ENCODE measurements around the gene CYBA. TPM values are rescaled to one million over a fixed set of nuclear protein-coding genes. Genes with fewer than 3 reads are reported as not detected.

The CYBA gene
- polyA plus RNA-seq, 2 of the 4 experiments (the other 2 are of a cell fraction): 75.7 to 185 TPM

GRCh38 chr16:88636488-88637265, 14.2 kb downstream of the CYBA start:
- Histone ChIP-seq H3K4me1 (no peaks in the 10 kb centered on the region), H3K27ac (no peak overlapping the region), H3K9me3 (no peaks in the 10 kb centered on the region), H3K4me3 (no peak overlapping the region), H3K4me2 (no peak overlapping the region)
- TF ChIP-seq HOXB13 (CRISPR knock-in tag; IDR thresholded peaks at IDR 0.05; ENCODE audit: low read depth) (no peak), NPAS2 (CRISPR knock-in tag; IDR thresholded peaks at IDR 0.05; ENCODE audit: borderline replicate concordance) (no peak), ZFP36 (IDR thresholded peaks at IDR 0.05; ENCODE audit: borderline replicate concordance, partially characterized antibody) (peak; percentile 35)
- ATAC-seq (no peak), FAIRE-seq (no peak), DNase-seq (ENCODE audit: low read depth in 1 of 2, low spot score in 1 of 2) (no peak)
- ChIA-PET POLR2A (no interaction called here), CTCF (interaction anchor here (1.6 kb wide), 1 partner anchor 12 kb away, joined by 7 read pairs; no protein-coding TSS in a partner anchor)
- WGBS (ENCODE audit: missing lambda C conversion rate): 82% methylated on average over 20 of the region's 23 CpGs

GRCh38 chr16:88635671-88636319, 15.1 kb downstream of the CYBA start:
- Histone ChIP-seq H3K27ac (no peak overlapping the region), H3K4me2 (no peak overlapping the region), H3K9me3 (no peaks in the 10 kb centered on the region), H3K4me3 (no peak overlapping the region), H3K4me1 (no peaks in the 10 kb centered on the region)
- POLR2A ChIA-PET: no interaction called here
- no peak for DNase-seq (ENCODE audit: low read depth in 1 of 2, low spot score in 1 of 2)
- 94% methylated on average over 17 of the region's 17 CpGs for WGBS (ENCODE audit: missing lambda C conversion rate)
- no peak for ATAC-seq
- FAIRE-seq: no peak
- CTCF ChIA-PET: interaction anchor here (1.6 kb wide), 1 partner anchor 13 kb away, joined by 7 read pairs; no protein-coding TSS in a partner anchor
- TF ChIP-seq CBX2 (IDR thresholded peaks at IDR 0.05; ENCODE audit: borderline replicate concordance, low read depth) (no peak), HDAC2 (IDR thresholded peaks at IDR 0.05) (no peak), POLR2A (IDR thresholded peaks at IDR 0.05; ENCODE audit: low read length) (no peak), HOXB13 (CRISPR knock-in tag; IDR thresholded peaks at IDR 0.05; ENCODE audit: low read depth) (no peak), ELK1 (IDR thresholded peaks at IDR 0.05; ENCODE audit: low read depth, low read length) (no peak), TP53 (CRISPR knock-in tag; IDR thresholded peaks at IDR 0.05) (no peak), RARB (CRISPR knock-in tag; IDR thresholded peaks at IDR 0.05) (no peak), HES2 (IDR thresholded peaks at IDR 0.05) (no peak), EHMT2 (IDR thresholded peaks at IDR 0.05; ENCODE audit: low read depth) (no peak), NR3C1 (IDR thresholded peaks at IDR 0.05) (no peak), GATA3 (IDR thresholded peaks at IDR 0.05; ENCODE audit: borderline replicate concordance) (no peak), E2F6 (IDR thresholded peaks at IDR 0.05; ENCODE audit: borderline replicate concordance, low read depth) (no peak), HMGXB4 (CRISPR knock-in tag; IDR thresholded peaks at IDR 0.05; ENCODE audit: borderline replicate concordance) (no peak)

GRCh38 chr16:88634994-88635670, 15.7 kb downstream of the CYBA start:
- CTCF ChIA-PET: no interaction called here
- DNase-seq (ENCODE audit: low read depth in 1 of 2, low spot score in 1 of 2) (peak in 1 of 2 experiments; percentile 36), FAIRE-seq (no peak), ATAC-seq (peak; percentile 36 to 45; a peak in 3 of 6 replicates)
- WGBS (ENCODE audit: missing lambda C conversion rate): 62% methylated on average over 25 of the region's 28 CpGs
- no peaks in the 10 kb centered on the region for H3K4me1 ChIP-seq
- H3K4me2 ChIP-seq: no peak overlapping the region
- H3K4me3 ChIP-seq: no peak overlapping the region
- H3K9me3 ChIP-seq: no peaks in the 10 kb centered on the region
- H3K27ac ChIP-seq: no peak overlapping the region
- POLR2A ChIA-PET: no interaction called here
- TF ChIP-seq RCOR1 (IDR thresholded peaks at IDR 0.05; ENCODE audit: low read depth, low read length) (no peak), PBX3 (IDR thresholded peaks at IDR 0.05) (no peak), HOXA7 (CRISPR knock-in tag; IDR thresholded peaks at IDR 0.05) (no peak), FOSB (CRISPR knock-in tag; IDR thresholded peaks at IDR 0.05) (no peak), RNF2 (IDR thresholded peaks at IDR 0.05; ENCODE audit: borderline replicate concordance, low read depth) (no peak), BHLHE40 (IDR thresholded peaks at IDR 0.05; ENCODE audit: low read depth, low read length) (no peak), HDAC2 (IDR thresholded peaks at IDR 0.05) (no peak), TP53 (CRISPR knock-in tag; IDR thresholded peaks at IDR 0.05) (no peak), GATA3 (IDR thresholded peaks at IDR 0.05; ENCODE audit: borderline replicate concordance) (no peak), FOXS1 (CRISPR knock-in tag; IDR thresholded peaks at IDR 0.05) (no peak), CTCF (IDR thresholded peaks at IDR 0.05) (no peak), ZSCAN20 (CRISPR knock-in tag; IDR thresholded peaks at IDR 0.05) (no peak), NFE2L2 (conservative IDR thresholded peaks at IDR 0.05; ENCODE audit: low read length) (no peak)
